GM18508 (cell line): ENCODE measurements around the gene ALDH9A1.
"Not testable (repeated sequence)": the region's sequence is repeated elsewhere in the genome, so short reads cannot be mapped to it uniquely, and the experiment has no call there.

ENCODE experiments used
- ATAC-seq: cut with Tn5 transposase; IDR thresholded peaks from one replicate; pipeline ENCODE4 v1.9.1; 2021; ENCODE audit warnings: moderate number of reproducible peaks; ENCODE audit not compliant: insufficient read depth, unreplicated experiment

ALDH9A1 gene

DNA sequence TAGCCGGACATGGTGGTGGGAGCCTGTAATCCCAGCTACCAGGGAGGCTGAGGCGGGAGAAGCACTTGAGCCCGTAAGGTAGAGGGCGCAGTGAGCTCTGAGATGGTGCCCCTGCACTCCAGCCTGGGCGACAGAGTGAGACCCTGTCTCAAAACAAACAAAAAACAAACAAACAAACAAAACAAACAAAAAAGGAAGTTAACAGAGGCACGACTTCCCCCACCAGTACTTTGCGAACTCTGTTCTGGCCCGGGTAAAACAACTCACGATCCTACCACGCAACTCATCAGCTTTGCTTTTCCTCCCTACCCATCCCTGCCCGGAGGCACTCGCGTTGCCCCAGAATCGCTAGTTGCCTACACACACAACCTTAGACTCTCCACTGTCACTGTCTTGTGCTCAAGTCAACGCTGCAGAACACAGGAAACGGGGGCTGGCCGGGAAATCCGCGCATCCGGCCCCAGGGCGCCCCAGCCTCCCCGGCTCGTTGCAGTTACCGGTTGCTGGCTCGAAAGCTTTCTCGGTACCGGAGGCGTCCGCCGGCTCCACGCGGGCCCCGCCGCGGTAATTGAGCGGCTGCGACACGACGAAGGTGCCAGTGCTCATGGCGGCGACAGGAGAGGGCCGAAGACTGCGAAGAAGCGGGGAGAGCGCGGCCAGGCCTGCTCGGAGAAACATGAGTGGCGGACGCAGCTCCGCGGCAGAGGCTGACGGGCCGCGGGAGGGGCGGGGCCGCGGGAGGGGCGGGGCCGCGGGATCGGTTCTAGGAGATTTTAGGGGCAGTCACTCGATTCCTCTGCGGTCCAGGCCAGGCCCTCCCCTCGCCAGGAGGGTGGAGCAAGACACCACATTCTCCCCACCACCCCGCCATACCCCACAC lies at the start of gene ALDH9A1:
ALDH9A1 (minus strand) TSS at position 682 of the 880 bp plus-strand sequence; CDS start at position 678, 4 bp downstream.
- ATAC-seq = peak; percentile 84

DNA sequence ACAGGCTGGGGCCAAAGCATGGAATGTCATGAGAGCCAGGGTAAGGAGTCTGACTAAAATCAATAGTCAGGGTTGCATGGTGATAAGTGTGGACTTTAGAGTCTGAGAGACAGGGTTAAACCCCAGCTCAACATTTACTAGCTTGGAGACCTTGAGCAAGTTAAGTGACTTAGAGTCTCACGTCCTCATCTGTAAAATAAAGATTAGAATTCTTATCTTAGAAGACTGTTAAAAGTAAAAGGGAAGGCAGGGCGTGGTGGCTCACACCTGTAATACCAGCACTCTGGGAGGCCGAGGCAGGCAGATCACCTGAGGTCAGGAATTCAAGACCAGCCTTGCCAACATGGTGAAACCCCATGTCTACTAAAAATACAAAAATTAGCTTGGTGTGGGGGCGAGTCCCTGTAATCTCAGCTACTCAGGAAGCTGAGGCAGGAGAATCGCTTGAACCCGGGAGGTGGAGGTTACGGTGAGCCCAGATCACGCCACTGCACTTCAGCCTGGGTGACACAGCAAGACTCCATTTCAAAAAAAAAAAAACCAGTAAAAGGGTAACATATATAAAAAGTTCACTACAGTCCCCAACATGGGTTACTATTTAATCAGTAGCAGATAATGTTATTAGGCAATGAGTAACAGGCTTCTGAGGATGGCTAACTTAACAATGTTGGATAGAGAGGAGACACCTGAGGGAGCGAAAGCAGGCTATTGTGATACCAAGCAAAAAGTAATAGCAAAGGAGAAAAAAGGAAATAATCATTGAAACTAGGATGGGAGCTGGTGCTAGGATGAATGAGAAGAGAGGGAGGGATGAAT lies 49.5 kb upstream of the ALDH9A1 start:
- no peak for ATAC-seq

DNA sequence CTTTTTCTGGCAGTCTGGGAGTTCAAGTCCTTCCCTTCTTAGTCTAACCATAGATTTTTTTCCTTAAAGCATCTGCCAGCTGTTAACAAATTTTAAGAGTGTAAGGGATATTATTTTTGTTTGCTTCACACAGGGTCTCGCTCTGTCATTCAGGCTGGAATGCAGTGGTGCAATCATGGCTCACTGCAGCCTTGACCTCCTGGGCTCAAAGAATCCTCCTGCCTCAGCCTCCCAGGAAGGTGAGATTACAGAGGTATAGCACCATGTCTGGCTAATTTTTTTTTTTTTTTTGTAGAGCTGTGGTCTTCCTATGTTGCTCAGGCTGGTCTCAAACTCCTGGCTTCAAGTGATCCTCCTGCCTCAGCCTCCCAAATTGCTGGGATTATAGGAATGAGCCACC lies 46.6 kb upstream of the ALDH9A1 start:
- not testable (repeated sequence) for ATAC-seq

DNA sequence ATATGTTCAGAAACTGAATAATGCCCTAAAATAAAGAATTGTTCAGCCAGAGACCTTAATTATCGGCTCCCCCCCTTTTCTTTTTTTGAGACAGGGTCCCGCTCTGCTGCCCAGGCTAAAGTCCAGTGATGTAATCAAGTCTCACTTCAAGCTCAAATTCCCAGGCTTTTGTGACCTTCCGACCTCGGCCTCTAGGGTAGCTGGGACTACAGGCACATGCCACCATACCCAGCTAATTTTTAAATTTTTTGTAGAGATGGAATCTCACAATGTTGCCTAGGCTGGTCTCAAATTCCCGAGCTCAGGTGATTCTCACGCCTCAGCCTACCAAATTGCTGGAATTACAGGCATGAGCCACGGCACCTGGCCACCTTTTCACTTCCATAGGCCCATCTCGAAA lies 43.8 kb upstream of the ALDH9A1 start:
- no peak for ATAC-seq

DNA sequence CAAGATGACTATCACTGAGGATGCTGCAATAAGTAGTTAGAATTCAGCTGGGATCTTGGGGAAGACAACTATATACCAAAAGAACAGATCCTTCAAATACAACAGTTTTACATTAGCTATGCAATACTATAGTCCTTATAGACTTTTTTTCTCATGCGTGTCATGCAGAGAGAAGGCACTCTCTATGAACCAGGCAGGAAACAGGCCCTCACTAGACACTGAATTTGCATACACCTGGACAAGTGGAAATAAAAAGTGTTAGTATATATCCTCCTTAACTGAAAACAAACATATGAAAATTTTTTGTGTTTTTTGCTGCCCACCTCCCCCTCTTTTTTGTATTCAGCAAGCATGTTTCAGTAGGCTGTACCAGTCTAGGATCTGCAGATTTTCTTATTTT lies 40.4 kb upstream of the ALDH9A1 start:
- ATAC-seq = peak; percentile 88

DNA sequence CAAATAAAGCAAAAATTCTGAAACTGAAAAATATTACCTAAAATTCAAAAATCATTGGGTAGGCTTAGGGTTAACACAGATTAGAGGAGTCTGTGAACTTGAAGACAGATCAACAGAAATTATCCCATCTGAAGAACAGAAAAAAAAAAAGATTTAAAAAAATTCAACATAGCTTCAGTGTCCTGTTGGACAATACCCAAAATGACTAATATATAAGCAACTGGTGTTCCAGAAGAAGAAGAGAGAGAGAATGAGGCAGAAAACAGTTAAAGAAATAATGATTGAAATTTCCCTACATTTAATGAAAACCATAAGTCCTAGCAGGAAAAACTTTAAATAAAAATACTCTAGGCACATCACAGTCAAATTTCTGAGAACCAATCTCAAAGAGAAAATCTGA lies 38.8 kb upstream of the ALDH9A1 start:
- ATAC-seq = no peak

DNA sequence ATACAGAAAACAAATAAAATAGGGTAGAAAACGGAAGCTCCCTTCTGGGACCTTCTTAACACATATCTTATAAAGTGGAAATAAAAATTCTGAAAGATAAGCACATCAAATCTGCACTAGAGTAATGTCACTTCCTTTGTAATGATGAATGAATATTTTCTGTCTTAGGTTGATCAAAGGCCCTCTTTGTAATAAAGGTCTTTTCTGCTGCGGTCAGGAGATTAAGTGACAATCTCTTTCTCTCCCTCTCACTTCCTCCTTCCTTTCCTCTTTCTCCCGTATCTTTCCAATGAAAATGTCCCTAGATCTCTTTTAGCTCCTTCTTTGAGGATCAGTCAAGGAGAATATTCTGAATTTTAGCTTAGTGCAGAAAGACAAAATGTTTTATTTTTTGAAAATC lies 36.5 kb upstream of the ALDH9A1 start:
- no peak for ATAC-seq

DNA sequence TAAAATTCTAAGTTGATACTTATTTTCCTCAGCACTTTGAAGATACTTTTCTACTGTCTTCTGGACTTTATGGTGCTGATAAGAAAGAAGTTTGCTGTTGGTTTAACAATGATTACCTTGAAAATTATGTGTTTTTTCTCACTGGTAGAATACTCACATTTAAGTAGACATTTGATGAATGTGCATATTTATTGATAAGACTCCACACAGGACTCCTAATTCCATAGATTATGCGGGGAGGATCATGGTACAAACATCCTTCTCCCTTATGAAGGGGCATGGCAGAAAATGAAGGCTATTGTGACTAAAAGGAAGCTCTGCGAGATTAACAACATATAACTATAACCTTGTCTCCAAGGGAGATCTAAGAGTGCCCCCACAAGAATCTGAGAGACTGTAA lies 28.5 kb upstream of the ALDH9A1 start:
- no peak for ATAC-seq

DNA sequence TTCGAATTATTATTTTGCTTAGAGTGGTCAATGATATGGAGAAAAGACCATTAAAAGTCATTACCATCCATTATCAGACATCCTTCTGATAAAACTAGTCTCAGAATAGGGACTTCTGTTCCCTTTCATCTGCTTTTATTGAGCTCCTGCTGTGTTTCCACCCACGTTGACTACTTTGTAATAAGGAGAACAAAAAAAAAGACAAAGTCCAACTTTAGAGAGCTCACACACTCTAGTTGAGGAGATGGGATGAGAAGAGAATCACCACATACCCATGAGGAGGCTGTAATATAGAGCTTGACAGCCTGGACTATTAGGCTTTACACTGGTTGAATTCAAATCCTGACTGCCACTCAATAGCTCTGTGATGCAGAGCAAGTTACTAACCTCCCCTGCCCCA lies 27.8 kb upstream of the ALDH9A1 start:
- ATAC-seq = no peak

DNA sequence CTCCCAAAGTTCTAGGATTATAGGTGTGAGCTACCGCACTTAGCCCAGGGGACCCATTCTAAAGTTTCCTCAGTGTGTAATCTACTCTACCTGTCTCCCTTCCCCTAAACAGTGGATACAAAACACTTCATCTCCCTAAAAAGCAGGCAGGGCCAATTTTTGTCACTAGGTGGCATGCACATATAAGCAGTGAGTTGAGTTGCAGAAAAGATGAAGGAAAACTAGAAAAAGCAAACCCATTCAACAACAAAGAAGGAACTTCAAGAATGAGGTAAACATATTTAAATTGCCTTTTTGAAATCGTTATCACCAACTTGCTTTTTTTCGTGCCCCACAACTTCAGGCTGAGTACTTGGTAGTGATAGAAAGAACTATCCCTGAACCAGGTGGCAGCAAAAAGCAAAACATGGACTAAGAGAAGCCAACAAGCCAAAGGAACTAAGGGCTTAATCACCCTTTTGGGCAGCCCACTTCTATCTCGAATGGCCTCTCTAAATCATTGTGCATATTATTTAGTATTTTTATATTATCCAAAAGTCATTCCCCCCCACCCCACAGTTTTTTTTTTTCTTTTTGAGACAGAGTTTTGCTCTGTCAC lies 19.7 kb upstream of the ALDH9A1 start:
- ATAC-seq = no peak

DNA sequence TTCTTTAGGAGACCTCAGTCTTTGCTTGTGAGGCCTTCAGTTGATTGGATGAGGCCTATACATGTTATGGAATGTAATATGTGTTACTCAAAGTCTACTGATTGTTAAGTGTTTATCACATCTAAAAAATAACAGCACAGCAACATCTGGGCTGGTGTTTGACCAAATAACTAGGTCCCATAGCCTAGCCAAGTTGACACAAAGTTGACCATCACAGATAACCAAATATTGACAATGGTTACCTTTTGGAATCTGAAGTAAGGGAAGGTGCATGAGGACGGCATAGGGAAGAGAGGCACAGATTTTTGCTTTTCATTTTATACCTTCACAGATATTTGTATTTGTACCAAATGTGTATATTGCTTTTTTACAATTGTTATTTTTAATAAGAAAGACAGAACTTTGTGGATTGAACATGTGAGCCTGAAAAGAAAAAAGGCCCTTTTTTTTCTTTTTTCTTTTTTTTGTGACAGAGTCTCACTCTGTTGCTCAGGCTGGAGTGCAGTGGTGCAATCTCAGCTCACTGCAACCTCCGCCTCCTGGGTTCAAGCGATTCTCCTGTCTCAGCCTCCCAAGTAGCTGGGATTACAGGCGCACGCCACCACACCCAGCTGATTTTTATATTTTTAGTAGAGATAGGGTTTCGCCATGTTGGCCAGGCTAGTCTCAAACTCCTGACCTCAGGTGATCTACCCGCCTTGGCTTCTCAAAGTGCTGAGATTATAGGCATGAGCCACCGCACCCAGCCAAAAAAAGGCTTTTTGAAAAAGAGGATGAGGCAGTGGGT lies 18.1 kb upstream of the ALDH9A1 start:
- ATAC-seq = not testable (repeated sequence)

DNA sequence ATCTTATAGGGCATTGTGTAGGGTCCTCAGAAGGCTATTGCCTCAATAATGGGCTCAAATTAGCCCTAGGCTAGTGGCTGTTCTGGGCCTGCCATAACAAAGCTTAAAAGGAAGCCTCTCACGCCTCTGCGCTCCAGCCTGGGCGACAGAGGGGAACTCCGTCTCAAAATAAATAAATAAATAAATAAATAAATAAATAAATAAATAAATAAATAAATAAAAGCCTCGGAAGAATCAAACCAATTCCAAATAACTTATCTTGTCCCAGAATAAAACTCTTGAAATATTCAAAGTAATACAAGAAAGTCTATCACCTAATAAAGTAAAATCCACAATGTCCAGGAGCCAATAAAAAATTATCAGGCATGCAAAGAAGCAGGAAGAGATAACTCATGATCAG lies 14.4 kb upstream of the ALDH9A1 start:
- ATAC-seq = no peak

DNA sequence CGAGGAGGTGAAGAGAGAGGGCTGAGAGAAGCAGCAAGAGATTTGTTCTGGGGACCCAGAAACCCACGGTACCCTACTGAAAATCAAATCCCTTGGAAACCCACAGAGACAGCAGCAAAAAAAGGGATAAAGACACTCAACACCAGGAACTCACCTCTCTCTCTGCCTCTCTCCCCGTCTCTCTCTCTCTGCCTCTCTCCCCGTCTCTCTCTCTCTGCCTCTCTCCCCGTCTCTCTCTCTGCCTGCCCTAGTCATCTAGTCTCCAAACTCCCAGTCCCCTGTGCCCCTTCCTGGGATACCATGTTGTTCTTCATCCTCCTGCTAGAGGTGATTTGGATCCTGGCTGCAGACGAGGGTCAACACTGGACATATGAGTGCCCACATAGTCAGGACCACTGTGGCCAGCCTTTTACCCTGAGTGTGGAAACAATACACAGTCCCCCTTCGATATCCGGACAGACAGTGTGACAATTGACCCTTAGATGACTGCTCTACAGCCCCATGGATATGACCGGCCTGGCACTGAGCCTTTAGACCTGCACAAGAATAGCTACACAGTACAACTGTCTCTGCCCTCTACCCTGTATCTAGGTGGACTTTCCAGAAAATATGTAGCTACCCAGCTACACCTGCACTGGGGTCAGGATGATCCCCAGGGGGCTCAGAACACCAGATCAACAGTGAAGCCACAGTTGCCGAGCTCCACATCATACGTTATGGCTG lies 9.8 kb upstream of the ALDH9A1 start:
- ATAC-seq = no peak

DNA sequence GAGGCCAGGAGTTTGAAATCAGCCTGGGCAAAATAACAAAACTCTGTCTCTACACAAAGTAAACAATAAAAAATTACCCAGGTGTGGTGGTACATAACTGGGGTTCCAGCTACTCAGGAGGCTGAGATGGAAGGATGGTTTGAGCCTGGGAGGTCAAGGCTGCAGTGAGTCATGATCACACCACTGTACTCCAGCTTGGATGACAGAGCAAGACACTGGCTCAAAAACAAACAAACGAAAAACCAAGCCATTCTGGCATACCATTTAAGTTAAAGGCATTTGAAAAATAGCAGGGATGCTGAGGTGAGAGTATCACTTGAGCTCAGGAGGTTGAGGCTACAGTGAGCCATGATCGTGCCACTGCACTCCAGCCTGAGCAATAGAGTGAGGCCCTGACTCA lies 5.3 kb upstream of the ALDH9A1 start:
- no peak for ATAC-seq

DNA sequence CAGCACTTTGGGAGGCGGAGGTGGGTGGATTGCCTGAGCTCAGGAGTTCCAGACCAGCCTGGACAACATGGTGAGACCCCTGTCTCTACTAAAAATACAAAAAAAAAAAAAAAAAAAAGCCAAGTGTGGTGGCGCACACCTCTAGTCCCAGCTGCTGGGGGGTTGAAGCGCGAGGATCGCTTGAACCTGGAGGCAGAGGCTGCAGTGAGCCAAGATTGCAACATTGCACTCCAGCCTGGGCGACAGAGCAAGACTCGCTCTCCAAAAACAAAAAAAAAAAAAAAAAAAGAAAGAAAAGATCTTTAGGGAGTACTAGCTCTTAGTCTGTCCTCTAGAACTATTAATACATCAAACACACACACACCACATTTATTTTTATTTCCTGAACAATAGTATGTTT lies 3.6 kb upstream of the ALDH9A1 start:
- ATAC-seq = not testable (repeated sequence)

DNA sequence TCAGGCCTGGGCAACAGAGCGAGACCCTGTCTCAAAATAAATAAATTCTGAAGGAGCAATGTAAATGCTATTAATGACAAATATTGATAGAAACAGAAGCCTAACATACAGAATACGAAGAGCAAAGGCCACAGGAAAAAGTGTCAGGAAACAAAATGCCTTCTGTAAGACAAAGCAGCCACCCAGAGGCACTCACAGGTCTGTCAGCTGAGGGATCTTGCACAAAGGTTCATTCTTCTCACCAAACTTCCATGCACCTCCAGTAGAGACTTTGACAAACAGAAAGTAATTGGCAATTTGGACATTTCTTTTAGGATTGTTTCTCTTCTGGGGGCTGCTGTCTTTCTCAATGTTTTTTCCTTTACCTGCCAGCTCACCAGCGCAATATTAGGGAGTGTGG lies 1.2 kb upstream of the ALDH9A1 start:
- ATAC-seq = no peak

DNA sequence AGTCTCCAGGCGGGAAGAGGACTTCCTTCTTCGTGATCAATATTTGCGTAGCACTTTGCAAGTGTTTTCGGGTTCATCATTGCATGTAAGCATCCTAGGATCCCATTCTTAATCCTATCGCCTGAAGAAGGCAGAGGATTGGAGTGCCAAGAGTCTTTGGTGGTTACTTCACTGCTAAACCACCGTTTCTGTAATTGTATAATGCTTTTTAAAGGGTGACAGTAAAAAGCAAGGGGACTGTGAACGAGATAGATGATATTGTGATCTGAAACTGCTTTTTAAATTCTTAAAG lies 345 bp upstream of the ALDH9A1 start:
- ATAC-seq = peak; percentile 3

DNA sequence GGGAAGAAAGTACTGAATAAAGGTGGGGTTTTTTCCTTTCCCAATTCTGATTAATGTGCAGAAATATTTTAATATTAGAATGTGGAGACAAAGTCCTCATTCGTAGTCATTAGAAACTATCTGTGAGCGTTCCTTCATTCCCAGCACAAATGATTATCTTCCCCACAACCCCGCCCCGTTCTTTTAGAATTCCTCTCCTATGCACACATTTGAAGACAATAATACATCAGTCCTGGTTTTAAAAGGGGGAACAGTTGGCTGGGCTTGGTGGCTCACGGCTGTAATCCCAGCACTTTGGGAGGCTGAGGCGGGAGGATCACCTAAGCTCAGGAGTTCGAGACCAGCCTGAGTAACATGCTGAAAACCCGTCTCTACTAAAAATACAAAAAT lies 876 bp downstream of the ALDH9A1 start:
- ATAC-seq = no peak

DNA sequence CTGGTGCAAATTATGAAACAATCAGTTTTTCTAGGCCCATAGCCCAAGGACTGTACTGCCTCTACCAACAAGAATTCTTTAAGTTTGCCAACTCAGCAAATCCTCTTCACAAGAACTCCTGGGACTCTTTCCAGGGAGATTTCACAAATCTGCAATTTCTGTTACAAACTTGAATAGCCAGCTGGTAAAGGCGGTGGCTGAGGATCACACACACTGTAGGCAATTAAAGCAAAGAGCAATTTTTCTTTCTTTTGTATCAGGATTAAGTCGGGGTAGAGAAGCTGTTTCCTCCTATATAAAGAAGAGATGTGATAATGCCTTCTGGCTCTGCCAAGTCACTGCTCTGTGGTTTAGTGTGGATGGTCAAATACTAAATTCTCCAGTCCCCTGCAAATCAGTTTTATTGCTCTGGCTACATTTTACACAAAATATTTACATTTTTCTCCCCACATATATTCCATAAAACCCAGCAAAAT lies 1.7 kb downstream of the ALDH9A1 start:
- no peak for ATAC-seq

DNA sequence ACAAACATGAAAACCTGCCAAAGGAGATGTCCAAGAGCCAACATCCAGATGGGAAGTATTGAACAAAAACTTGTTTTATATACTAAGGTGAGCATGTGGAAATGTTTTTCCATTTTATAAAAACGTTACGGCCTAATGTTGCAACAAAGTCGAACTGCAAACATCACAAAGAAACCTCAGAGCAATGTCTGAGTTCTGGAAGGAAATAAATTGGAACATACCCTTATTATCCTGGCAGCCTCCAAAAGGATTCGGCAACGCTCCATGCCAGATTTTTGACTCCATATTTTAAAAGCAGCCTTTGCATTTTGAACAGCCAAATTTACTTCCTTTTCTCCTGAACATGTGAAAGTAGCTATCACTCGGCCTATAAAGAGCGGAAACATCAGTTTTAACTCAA lies 3.3 kb downstream of the ALDH9A1 start:
- ATAC-seq = no peak
